ENCODE results near the gene SORBS2.

DNA sequence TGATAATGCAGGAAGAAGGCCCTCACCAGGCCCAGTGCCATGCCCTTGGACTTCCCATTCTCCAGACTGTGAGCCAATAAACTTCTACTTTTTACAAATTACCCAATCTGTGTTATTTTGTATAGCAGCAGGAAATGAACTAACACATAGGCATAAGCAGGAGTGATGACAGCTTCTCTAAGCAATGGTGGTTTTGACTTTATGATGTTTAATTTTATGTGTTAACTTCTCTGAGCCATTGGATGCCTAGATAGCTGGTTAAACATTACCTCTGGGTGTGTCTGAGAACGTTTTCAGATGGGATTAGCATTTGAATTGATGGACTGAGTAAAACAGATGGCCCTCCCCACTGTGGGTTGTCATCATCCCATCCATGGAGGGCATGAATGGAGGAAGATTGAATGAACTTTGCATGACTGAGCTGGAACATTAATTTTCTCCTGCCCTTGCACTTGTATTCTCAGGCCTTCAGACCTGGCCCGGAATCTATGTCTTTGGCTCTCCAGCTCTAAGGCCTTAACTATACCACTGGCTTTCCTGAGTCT, 262.8 kb downstream of the SORBS2 start:
- TF ChIP-seq, protein P1, sequence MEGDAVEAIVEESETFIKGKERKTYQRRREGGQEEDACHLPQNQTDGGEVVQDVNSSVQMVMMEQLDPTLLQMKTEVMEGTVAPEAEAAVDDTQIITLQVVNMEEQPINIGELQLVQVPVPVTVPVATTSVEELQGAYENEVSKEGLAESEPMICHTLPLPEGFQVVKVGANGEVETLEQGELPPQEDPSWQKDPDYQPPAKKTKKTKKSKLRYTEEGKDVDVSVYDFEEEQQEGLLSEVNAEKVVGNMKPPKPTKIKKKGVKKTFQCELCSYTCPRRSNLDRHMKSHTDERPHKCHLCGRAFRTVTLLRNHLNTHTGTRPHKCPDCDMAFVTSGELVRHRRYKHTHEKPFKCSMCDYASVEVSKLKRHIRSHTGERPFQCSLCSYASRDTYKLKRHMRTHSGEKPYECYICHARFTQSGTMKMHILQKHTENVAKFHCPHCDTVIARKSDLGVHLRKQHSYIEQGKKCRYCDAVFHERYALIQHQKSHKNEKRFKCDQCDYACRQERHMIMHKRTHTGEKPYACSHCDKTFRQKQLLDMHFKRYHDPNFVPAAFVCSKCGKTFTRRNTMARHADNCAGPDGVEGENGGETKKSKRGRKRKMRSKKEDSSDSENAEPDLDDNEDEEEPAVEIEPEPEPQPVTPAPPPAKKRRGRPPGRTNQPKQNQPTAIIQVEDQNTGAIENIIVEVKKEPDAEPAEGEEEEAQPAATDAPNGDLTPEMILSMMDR (IDR thresholded peaks at IDR 0.05; ENCODE audit: borderline replicate concordance, extremely low read depth, low read length, poor library complexity, severe bottlenecking): no peak
- no peak for TF ChIP-seq EZH2 (IDR thresholded peaks at IDR 0.05; ENCODE audit: borderline replicate concordance, low read depth, low read length, severe bottlenecking)

Measured in DND-41 (cell line).